Measurements from ENCODE around the gene NWD2. TPM values are rescaled to one million over a fixed set of nuclear protein-coding genes. Genes with fewer than 3 reads are reported as not detected.

The NWD2 gene
- total RNA-seq, 1 donor: not detected

- no peak for DNase-seq (ENCODE audit: insufficient read length, low spot score, missing footprints)
- Histone ChIP-seq H4K20me1 (ENCODE audit: insufficient read depth, low read length) (no peaks in the 10 kb centered on the region), H3K4me1 (ENCODE audit: insufficient read depth, low read length) (no peaks in the 10 kb centered on the region), H3K4me2 (ENCODE audit: insufficient read depth, low read length) (no peak overlapping the region), H3K79me2 (ENCODE audit: insufficient read depth, low read length) (no peaks in the 10 kb centered on the region), H3K27ac (ENCODE audit: low read depth, low read length) (no peak overlapping the region), H3K9me3 (ENCODE audit: low read depth, low read length) (no peaks in the 10 kb centered on the region), H3K27me3 (ENCODE audit: insufficient read depth, low read length) (no peaks in the 10 kb centered on the region), H3K4me3 (ENCODE audit: insufficient read depth, low read length) (no peak overlapping the region), H2AFZ (ENCODE audit: low read length) (no peak overlapping the region), H3K36me3 (ENCODE audit: insufficient read depth, low read length) (no peaks in the 10 kb centered on the region)
- TF ChIP-seq CTCF (IDR thresholded peaks at IDR 0.05; ENCODE audit: extremely low read depth, low read depth, low read length): peak; percentile 64
These were observed 139.2 kb downstream of the NWD2 start for GRCh38 chr4:37383579-37384229.

GRCh38 chr4:37385424-37385823, 140.9 kb downstream of the NWD2 start:
- Histone ChIP-seq H3K4me3 (ENCODE audit: insufficient read depth, low read length) (no peak overlapping the region), H3K27me3 (ENCODE audit: insufficient read depth, low read length) (no peaks in the 10 kb centered on the region), H3K27ac (ENCODE audit: low read depth, low read length) (no peak overlapping the region), H4K20me1 (ENCODE audit: insufficient read depth, low read length) (no peaks in the 10 kb centered on the region), H3K4me2 (ENCODE audit: insufficient read depth, low read length) (no peak overlapping the region), H3K9me3 (ENCODE audit: low read depth, low read length) (no peaks in the 10 kb centered on the region), H3K36me3 (ENCODE audit: insufficient read depth, low read length) (no peaks in the 10 kb centered on the region), H3K79me2 (ENCODE audit: insufficient read depth, low read length) (no peaks in the 10 kb centered on the region), H3K4me1 (ENCODE audit: insufficient read depth, low read length) (no peaks in the 10 kb centered on the region), H2AFZ (ENCODE audit: low read length) (no peak overlapping the region)
- no peak for DNase-seq (ENCODE audit: insufficient read length, low spot score, missing footprints)
- TF ChIP-seq CTCF (IDR thresholded peaks at IDR 0.05; ENCODE audit: extremely low read depth, low read depth, low read length): no peak

- Histone ChIP-seq H3K27ac (ENCODE audit: low read depth, low read length) (no peak overlapping the region), H3K4me2 (ENCODE audit: insufficient read depth, low read length) (no peak overlapping the region), H2AFZ (ENCODE audit: low read length) (no peak overlapping the region), H3K4me1 (ENCODE audit: insufficient read depth, low read length) (no peaks in the 10 kb centered on the region), H4K20me1 (ENCODE audit: insufficient read depth, low read length) (no peaks in the 10 kb centered on the region), H3K36me3 (ENCODE audit: insufficient read depth, low read length) (no peaks in the 10 kb centered on the region), H3K79me2 (ENCODE audit: insufficient read depth, low read length) (no peaks in the 10 kb centered on the region), H3K9me3 (ENCODE audit: low read depth, low read length) (no peaks in the 10 kb centered on the region), H3K4me3 (ENCODE audit: insufficient read depth, low read length) (no peak overlapping the region), H3K27me3 (ENCODE audit: insufficient read depth, low read length) (no peaks in the 10 kb centered on the region)
- no peak for DNase-seq (ENCODE audit: insufficient read length, low spot score, missing footprints)
- TF ChIP-seq CTCF (IDR thresholded peaks at IDR 0.05; ENCODE audit: extremely low read depth, low read depth, low read length): no peak
These were observed 144.3 kb downstream of the NWD2 start for GRCh38 chr4:37388681-37389365.

DNA sequence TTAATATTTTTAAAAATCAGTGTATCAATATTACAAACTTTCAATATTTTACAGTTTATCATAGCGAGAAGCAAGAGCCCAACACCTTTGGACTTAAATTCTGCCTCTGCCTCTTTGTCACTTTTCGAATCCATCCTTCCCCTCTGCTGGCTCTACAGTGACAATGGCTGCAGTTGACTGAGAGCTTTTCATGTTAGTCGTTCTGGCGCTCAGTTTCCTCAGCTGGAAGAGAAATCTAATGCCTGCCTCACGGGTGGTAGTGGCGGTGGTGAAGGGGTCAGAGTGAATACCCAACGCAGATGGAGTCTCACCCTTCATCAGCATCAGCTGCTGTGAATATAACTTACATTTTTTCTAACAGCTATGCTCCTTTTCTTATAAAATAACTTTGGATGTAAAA, 144.8 kb downstream of the NWD2 start:
- no peaks in the 10 kb centered on the region for H3K36me3 ChIP-seq (ENCODE audit: insufficient read depth, low read length)
- no peak for DNase-seq (ENCODE audit: insufficient read length, low spot score, missing footprints)
- no peak overlapping the region for H3K4me3 ChIP-seq (ENCODE audit: insufficient read depth, low read length)
- no peak for TF ChIP-seq CTCF (IDR thresholded peaks at IDR 0.05; ENCODE audit: extremely low read depth, low read depth, low read length)
- H3K4me2 ChIP-seq (ENCODE audit: insufficient read depth, low read length): no peak overlapping the region
- no peaks in the 10 kb centered on the region for H3K9me3 ChIP-seq (ENCODE audit: low read depth, low read length)
- no peaks in the 10 kb centered on the region for H3K27me3 ChIP-seq (ENCODE audit: insufficient read depth, low read length)
- H3K79me2 ChIP-seq (ENCODE audit: insufficient read depth, low read length): no peaks in the 10 kb centered on the region
- no peak overlapping the region for H2AFZ ChIP-seq (ENCODE audit: low read length)
- H4K20me1 ChIP-seq (ENCODE audit: insufficient read depth, low read length): no peaks in the 10 kb centered on the region
- no peaks in the 10 kb centered on the region for H3K4me1 ChIP-seq (ENCODE audit: insufficient read depth, low read length)
- no peak overlapping the region for H3K27ac ChIP-seq (ENCODE audit: low read depth, low read length)

All from osteoblast (primary cell).